ENCODE data around the gene AGBL4. TPM values are rescaled to one million over a fixed set of nuclear protein-coding genes. Genes with fewer than 3 reads are reported as not detected.
A peak's percentile ranks its signal among the peaks of the same experiment; 100 is the strongest.
"Not testable (repeated sequence)": the region's sequence is repeated elsewhere in the genome, so short reads cannot be mapped to it uniquely, and the experiment has no call there.

Gene AGBL4
- polyA plus RNA-seq, 10 donors: 0.12 to 0.37 (median 0.22) TPM

DNA sequence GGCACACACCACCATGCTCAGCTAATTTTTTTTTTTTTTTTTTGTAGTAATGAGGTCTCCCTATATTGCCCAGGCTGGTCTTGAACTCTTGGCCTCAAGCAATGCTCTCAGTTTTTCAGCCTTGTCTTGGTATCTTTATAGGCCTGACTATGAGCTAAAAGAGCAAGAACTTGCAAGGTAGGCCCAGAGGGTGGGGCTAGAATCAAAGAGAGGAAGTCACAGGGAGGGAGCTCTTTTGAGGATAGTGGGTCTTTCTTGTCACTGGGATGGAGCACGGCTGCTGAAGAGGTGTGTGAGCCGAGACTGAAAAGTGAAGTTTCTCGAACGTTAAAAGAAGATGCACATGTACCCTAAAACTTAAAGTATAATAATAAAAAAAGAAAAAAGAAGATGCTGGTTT, 987.1 kb downstream of the AGBL4 start:
- DNase-seq: no peak

DNA sequence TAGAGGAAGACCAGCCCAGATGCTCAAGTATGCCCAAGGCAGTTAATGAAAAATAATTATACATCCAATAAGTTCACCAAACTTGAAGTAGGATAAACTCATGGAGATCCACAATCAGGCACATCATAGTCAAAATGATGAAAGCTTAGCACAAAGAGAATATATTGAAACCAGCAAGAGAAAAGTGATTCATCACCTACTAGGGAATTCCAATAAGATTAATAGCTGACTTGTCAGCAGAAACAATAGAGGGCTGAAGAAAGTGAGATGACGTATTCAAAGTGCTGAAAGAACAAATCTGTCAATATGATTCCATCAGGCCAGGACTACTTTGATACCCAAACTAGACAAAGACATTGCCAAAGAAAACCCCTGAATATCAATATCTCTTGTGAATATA, 995.4 kb downstream of the AGBL4 start:
- DNase-seq: no peak

DNA sequence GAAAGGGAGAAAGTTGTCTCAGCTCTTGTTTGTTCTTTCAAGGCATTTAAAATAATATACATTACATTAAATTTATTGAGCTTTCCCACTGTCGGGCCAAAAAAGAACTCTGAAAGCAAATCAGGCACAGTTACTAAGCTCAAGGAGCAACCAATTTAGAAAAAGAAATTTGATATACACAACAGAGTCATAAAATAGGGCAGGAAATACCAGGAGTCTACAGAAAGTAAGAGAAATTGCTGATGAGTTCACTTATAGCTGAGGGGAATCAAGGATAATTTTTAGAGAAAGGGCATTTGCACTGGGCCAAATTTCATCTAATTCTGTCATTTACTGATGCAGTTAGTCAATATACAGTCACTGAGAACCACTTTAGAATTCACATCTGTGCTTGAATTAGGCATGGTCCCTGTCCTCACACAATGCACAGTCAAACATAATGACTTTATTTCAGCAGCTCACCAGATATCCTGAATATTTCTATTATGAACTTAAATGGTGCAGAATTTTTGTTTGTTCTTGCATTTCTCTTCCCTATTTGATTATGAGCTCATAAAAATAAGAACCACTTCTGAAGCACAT, 997.4 kb downstream of the AGBL4 start:
- no peak for DNase-seq

GRCh38 chr1:49016030-49016977, 1007.5 kb downstream of the AGBL4 start:
- peak in 1 of 3 donors; percentile 9 for DNase-seq

GRCh38 chr1:49013079-49013478, 1010.7 kb downstream of the AGBL4 start:
- peak in 1 of 3 donors; percentile 3 for DNase-seq

DNA sequence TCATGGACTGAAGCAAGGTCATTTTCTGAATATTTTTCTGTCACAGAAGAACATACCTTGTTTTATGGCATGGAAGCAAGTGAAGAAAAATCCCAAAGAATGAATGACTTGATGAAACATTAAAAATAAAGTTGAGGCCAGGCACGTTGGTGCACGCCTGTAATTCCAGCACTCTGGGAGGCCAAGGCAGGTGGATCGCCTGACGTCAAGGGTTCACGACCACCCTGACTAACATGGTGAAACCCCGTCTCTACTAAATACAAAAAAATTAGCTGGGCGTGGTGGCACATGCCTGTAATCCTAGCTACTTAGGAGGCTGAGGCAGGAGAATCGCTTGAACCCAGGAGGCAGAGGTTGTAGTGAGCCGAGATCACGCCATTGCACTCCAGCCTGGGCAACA, 1020.8 kb downstream of the AGBL4 start:
- DNase-seq: not testable (repeated sequence)

DNA sequence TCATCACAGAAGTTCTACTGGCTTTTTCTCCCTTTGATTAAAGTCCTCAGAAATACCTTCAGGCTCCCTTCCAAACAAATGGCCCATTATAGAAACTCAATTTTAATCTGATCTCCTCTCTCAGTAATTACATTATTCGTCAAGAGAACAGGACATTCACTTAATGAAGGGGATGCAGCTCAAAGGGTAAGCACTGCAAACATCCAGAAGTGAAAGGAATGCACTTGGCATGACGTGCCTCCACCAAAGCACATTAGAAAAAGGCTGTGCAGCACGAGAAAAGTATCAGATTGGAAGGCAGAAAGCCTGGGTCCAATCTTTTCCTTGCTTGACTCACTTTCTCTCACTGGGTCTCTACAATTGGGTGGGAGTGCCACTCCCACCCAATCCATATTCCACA, 1024.4 kb downstream of the AGBL4 start:
- no peak for DNase-seq

GRCh38 chr1:48996311-48996710, 1027.4 kb downstream of the AGBL4 start:
- DNase-seq: no peak

GRCh38 chr1:48988633-48989197, 1035.0 kb downstream of the AGBL4 start:
- no peak for DNase-seq

DNA sequence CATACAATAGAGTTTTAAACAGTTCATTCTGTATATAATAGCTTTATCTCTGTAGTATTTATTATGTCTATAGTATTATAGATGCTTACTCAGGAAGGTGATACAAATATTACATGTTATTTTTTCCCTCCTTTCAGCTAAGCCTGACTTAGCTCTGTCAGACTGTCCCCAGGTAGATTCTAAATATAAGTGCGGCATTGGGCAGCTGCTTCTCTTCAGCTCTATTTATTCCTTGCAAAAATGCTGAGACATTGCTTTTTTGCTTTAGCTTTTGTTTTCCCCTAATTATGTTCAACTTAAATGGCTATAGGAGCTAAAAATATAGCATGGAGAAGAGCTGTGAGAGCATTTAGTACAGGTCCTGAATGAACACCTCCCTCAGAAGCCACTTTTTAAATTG, 1043.8 kb downstream of the AGBL4 start:
- DNase-seq: no peak

DNA sequence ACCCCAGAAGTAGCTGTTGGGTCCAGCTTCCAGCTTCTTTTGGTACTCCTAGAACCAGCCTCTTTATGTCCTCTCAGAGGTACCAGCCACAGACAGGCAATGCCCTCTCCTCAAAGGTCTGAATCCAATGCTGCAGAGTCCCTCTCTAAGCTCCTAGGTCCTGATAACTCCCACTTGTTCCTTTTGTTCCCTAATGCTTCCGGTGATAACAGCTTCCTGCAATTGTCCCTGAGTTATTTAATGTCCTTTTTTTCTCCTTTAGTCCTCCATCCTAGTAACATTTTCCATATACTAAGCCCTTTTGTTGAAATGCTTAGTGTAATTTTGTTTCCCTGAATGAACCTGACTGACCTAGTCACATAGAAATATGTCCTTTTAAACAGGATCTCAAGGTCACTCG, 1045.3 kb downstream of the AGBL4 start:
- DNase-seq: no peak

DNA sequence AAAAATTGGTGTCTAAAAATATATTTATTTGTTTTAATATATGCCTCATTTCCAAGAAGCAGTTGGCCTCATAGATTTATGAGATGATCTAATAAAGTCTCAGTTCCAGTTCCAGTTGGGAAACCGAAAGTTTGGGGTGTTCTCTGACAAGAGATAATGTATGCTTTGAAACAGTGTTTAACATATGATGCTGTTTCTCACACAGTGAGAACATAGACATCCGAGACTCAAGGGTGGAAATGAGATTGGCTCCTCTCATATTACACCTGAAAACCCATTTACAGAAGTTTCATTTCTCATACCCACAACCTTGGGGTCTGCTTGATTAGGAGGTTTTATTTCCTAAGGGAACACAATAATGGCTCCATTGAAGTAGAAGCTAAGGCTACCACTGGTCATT, 1046.5 kb downstream of the AGBL4 start:
- no peak for DNase-seq

- peak in 1 of 3 donors; percentile 8 for DNase-seq
Measured at GRCh38 chr1:48969971-48970370, 1053.8 kb downstream of the AGBL4 start.

DNA sequence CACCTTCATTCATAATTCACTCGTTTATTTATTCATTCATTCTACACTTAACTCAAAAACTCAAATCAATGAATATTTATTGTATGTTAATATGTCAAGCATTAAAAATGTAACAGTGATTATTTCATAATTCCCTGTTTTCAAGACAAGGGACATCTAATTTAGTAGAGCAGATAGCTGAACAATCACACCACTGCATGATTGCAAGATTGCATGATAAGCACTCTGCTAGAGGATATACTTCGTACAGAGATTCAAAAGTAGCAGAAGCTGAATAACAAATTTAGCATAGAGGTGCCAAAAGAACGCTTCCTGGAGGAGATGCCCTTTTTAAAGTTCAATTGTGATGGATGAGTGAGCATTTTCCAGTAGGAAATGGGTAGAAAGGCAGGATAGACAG, 1056.4 kb downstream of the AGBL4 start:
- no peak for DNase-seq

- peak in 1 of 3 donors; percentile 31 for DNase-seq
Measured at GRCh38 chr1:48966583-48966982, 1057.2 kb downstream of the AGBL4 start.

- no peak for DNase-seq
Measured at GRCh38 chr1:48960320-48960719, 1063.4 kb downstream of the AGBL4 start.

- no peak for DNase-seq
Measured at GRCh38 chr1:48955774-48956173, 1068.0 kb downstream of the AGBL4 start.

DNA sequence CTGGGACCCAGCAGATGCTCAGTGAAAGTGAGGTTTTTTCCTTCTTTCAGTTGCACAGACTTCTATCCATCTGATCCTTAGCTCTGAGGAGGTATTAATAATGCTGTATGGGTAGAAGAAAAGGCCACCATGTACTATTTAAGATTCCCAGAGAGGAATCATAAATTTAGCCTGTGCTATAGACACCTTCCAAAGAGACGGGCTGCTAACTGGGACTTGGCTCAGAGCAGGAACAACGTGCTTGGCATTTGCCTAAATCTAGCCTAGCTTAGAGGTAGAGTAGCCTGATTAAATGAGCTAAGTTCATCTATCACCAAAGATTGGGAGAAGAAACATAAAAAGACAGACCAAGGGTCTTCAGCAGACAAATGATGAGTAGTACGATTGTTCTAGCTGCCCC, 1070.1 kb downstream of the AGBL4 start:
- no peak for DNase-seq

- DNase-seq: no peak
Measured at GRCh38 chr1:48948562-48948961, 1075.2 kb downstream of the AGBL4 start.

DNA sequence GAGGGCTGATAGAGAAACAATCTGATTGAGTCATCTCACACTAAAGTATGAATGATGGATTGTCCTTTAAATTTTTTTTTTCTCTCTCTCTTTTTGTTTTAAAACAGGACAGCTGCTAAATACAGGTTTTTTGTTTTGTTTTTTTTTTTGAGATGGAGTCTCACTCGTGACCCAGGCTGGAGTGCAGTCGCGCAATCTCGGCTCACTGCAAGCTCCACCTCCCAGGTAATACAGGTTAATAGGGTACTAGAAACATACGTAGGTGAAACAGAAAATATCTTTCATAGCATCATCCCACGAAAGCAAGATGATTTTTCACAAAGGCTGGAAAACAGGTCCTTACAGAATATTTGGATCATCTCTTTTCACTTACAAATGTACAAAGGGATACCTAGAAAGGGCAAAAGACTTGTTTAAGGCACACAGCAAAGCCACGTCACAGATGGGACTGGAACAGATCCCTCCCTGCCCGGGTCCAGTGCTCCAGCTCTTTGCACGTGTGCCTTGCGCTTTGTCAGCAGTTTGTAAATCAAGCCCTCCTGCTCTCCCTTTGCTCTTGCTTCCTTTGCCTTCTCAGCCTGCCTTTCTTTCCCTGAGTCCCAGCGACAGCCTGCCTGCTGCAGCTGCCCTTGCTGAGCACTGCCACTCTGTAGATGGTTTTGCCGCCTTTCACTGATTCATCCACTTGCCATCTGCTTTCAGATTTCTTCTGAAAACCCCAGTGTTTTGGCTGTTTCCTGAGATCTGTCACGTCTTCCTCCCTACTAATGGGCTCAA, 1075.8 kb downstream of the AGBL4 start:
- peak in 1 of 3 donors; percentile 41 for DNase-seq

GRCh38 chr1:48946070-48946469, 1077.7 kb downstream of the AGBL4 start:
- no peak for DNase-seq

DNA sequence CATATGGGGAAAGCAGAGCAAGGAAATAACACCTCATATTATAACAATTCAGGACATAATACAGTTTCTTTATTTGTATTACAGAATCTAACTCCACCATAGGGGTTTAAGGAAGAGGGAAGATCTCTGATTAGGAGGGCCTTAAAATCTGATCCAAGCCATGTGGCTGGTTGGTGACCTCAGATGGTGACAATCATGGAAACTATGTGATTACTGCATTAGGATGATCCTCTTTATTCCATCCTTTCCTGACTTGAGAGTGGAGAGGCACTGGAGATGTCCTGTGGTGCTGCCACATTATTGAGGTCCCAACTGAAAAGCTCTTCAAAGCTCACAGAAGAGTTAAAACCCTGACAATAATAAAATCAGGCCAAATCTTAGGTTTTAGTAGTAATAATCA, 1078.9 kb downstream of the AGBL4 start:
- DNase-seq: no peak

Measured in muscle of back (tissue), 11 donors.